ENCODE results near the gene KCNJ12.

GRCh38 chr17:21376081-21376758, at the start of gene KCNJ12:
- no peak for TF ChIP-seq CTCF (IDR thresholded peaks at IDR 0.05)
- no peak for TF ChIP-seq EZH2 (IDR thresholded peaks at IDR 0.05)
- no peak for TF ChIP-seq EZH2phosphoT487 (IDR thresholded peaks at IDR 0.05)
